Trophoblast cell (in vitro differentiated cells and primary cell): ENCODE measurements around the gene OSTF1.

Experiments used
- DNase-seq, 2 donors: peaks; one replicate each; pipeline ENCODE4 v3.0.0-alpha.2; 2016
- H2AFZ ChIP-seq: 2 replicates; pipeline ENCODE4 v1.6.1; 2013; ENCODE audit warnings: low read length, moderate library complexity, mild to moderate bottlenecking; ENCODE audit not compliant: insufficient read depth, poor library complexity
- H2AK5ac ChIP-seq: 2 replicates; pipeline ENCODE4 v1.6.1; 2013; ENCODE audit warnings: mild to moderate bottlenecking, low read length
- H2BK120ac ChIP-seq: 2 replicates; pipeline ENCODE4 v1.6.1; 2013; ENCODE audit warnings: low read length, mild to moderate bottlenecking, moderate library complexity; ENCODE audit not compliant: insufficient read depth, poor library complexity
- H2BK12ac ChIP-seq: 2 replicates; pipeline ENCODE4 v1.6.1; 2013; ENCODE audit warnings: mild to moderate bottlenecking, low read length, moderate library complexity
- H2BK5ac ChIP-seq: 2 replicates; pipeline ENCODE4 v1.6.1; 2013; ENCODE audit warnings: low read length, low read depth, moderate library complexity, mild to moderate bottlenecking; ENCODE audit not compliant: poor library complexity
- H3K14ac ChIP-seq: 2 replicates; pipeline ENCODE4 v1.6.1; 2013; ENCODE audit warnings: mild to moderate bottlenecking, low read length
- H3K18ac ChIP-seq: 2 replicates; pipeline ENCODE4 v1.6.1; 2013; ENCODE audit warnings: mild to moderate bottlenecking, low read length
- H3K23ac ChIP-seq: 2 replicates; pipeline ENCODE4 v1.6.1; 2013; ENCODE audit warnings: low read length
- H3K27ac ChIP-seq: 2 replicates; pipeline ENCODE4 v1.5.1; 2013; ENCODE audit warnings: low read depth, mild to moderate bottlenecking, inconsistent platforms, low read length, moderate library complexity
- H3K27me3 ChIP-seq: 2 replicates; pipeline ENCODE4 v1.6.1; 2013; ENCODE audit warnings: inconsistent platforms, mild to moderate bottlenecking, low read length, moderate library complexity; ENCODE audit not compliant: insufficient read depth
- H3K36me3 ChIP-seq, 2 experiments: 1 replicate in 1 of 2; 2 replicates in 1 of 2; pipeline ENCODE4 v1.6.1; 2013; ENCODE audit warnings: low read length in 2 of 2, mild to moderate bottlenecking in 2 of 2, moderate library complexity in 1 of 2; ENCODE audit not compliant: insufficient read depth in 2 of 2, control insufficient read depth in 1 of 2
- H3K4ac ChIP-seq: 2 replicates; pipeline ENCODE4 v1.6.1; 2013; ENCODE audit warnings: low read depth, mild to moderate bottlenecking, low read length, moderate library complexity
- H3K4me1 ChIP-seq, 2 experiments: 1 replicate in 1 of 2; 2 replicates in 1 of 2; pipeline ENCODE4 v1.6.1; 2013; ENCODE audit warnings: low read length in 2 of 2, mild to moderate bottlenecking in 2 of 2, moderate library complexity in 1 of 2; ENCODE audit not compliant: insufficient read depth in 2 of 2, control insufficient read depth in 1 of 2
- H3K4me2 ChIP-seq: 2 replicates; pipeline ENCODE4 v1.6.1; 2013; ENCODE audit warnings: inconsistent platforms, mild to moderate bottlenecking, low read length, moderate library complexity
- H3K4me3 ChIP-seq: 2 replicates; pipeline ENCODE4 v1.5.1; 2013; ENCODE audit warnings: mild to moderate bottlenecking, low read depth, low read length, inconsistent platforms
- H3K79me1 ChIP-seq: one replicate; pipeline ENCODE4 v1.6.1; 2013; ENCODE audit warnings: low read length
- H3K79me2 ChIP-seq: 2 replicates; pipeline ENCODE4 v1.6.1; 2013; ENCODE audit warnings: low read length, mild to moderate bottlenecking; ENCODE audit not compliant: control insufficient read depth, insufficient read depth, poor library complexity
- H3K9ac ChIP-seq: 2 replicates; pipeline ENCODE4 v1.6.1; 2013; ENCODE audit warnings: mild to moderate bottlenecking, low read length
- H3K9me3 ChIP-seq: 2 replicates; pipeline ENCODE4 v1.6.1; 2013; ENCODE audit warnings: low read depth, mild to moderate bottlenecking, control low read depth, inconsistent platforms, low read length; ENCODE audit not compliant: insufficient read depth
- H4K12ac ChIP-seq: 2 replicates; pipeline ENCODE4 v1.6.1; 2013; ENCODE audit warnings: low read depth, mild to moderate bottlenecking, low read length, moderate library complexity
- H4K8ac ChIP-seq: 2 replicates; pipeline ENCODE4 v1.6.1; 2013; ENCODE audit warnings: low read depth, mild to moderate bottlenecking, low read length, moderate library complexity
- H4K91ac ChIP-seq: one replicate; pipeline ENCODE4 v1.6.1; 2013; ENCODE audit warnings: low read depth, mild to moderate bottlenecking, low read length, moderate library complexity
- WGBS: extraction: QIAGEN DNeasy Blood & Tissue Kit; methylation state at CpG from one replicate; pipeline ENCODE4 v1.1.7; 2013; ENCODE audit warnings: missing lambda C conversion rate; ENCODE audit not compliant: insufficient read length, insufficient coverage; ENCODE audit errors: extremely low coverage; 5-methylcytosine and 5-hydroxymethylcytosine counted together

Gene OSTF1

DNA sequence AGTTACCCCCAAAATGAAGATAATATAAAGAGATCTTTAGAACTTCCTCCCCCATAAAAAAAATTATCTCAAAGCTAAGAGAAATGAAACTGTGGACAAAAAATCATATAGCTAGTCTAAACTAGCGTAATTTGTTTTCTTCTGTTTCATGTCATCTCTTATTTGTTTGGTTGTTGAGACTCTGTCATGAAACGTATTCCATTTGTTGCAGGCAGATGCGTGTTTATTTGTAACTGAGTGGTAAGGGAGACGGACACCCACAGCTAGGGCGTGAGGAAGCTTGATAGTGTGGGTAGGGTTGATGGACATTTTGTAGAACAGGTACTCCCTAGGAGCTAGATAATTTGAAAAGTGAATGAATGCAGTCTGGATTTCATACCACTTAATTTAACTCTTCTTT, 41.9 kb downstream of the OSTF1 start:
- H3K36me3 ChIP-seq = peaks cover 6 to 12% of the 10 kb centered on the region in 2 experiments
- no peaks in the 10 kb centered on the region for H3K9me3 ChIP-seq
- no peak overlapping the region for H2BK5ac ChIP-seq
- H3K18ac ChIP-seq = no peak overlapping the region
- H3K14ac ChIP-seq = no peak overlapping the region
- DNase-seq = no peak
- no peak overlapping the region for H4K8ac ChIP-seq
- H3K79me1 ChIP-seq = no peaks in the 10 kb centered on the region
- no peak overlapping the region for H3K27ac ChIP-seq
- no peak overlapping the region for H3K4me3 ChIP-seq
- no peak overlapping the region for H2AK5ac ChIP-seq
- H3K23ac ChIP-seq = no peak overlapping the region
- no peak overlapping the region for H2BK120ac ChIP-seq
- no peak overlapping the region for H4K12ac ChIP-seq
- H3K4me1 ChIP-seq = no peaks in the 10 kb centered on the region
- H3K27me3 ChIP-seq = no peaks in the 10 kb centered on the region
- no peaks in the 10 kb centered on the region for H3K79me2 ChIP-seq
- H3K9ac ChIP-seq = no peak overlapping the region
- no peak overlapping the region for H3K4me2 ChIP-seq
- WGBS = no CpG with 5 or more reads among the region's 5 CpGs
- H3K4ac ChIP-seq = no peak overlapping the region
- no peak overlapping the region for H4K91ac ChIP-seq
- H2AFZ ChIP-seq = no peak overlapping the region
- no peak overlapping the region for H2BK12ac ChIP-seq

DNA sequence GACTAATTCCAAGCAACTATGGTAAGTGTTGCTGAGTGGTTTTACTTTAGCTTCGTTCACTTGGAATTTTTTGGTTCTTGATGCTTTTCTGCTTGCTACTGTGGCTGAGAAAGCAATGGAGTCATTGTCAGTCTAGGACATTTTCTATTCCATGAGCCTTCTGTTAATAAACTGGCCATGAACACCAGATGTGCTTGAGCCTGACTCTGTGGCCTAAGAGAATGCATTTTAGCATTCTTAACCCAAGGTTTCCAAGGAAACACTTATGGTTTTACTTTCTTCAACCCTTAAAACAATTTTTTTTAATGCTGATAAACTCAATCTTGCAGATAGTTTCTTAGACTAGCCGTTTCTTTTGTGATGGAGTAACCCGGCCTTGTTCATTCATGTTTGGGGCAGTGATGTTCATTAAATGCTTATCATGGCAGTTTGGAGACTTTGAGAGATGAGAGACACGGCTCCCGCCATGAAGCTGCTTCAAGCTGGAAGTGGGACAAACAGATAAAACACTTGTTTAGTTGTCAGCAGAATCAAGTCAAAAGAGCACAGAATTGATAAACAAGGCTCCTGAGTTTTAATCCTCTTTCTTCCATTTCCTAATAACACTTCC, 42.4 kb downstream of the OSTF1 start:
- no peak overlapping the region for H2AK5ac ChIP-seq
- H3K4me1 ChIP-seq = no peaks in the 10 kb centered on the region
- peaks cover 7 to 12% of the 10 kb centered on the region in 2 experiments for H3K36me3 ChIP-seq
- no peak overlapping the region for H4K91ac ChIP-seq
- no peak overlapping the region for H3K4me3 ChIP-seq
- no peak overlapping the region for H3K14ac ChIP-seq
- no peaks in the 10 kb centered on the region for H3K27me3 ChIP-seq
- H3K23ac ChIP-seq = no peak overlapping the region
- H3K27ac ChIP-seq = no peak overlapping the region
- WGBS = no CpG with 5 or more reads among the region's 5 CpGs
- H3K4me2 ChIP-seq = no peak overlapping the region
- no peak overlapping the region for H3K4ac ChIP-seq
- no peak for DNase-seq
- no peak overlapping the region for H3K18ac ChIP-seq
- no peaks in the 10 kb centered on the region for H3K9me3 ChIP-seq
- no peak overlapping the region for H4K12ac ChIP-seq
- H3K79me1 ChIP-seq = no peaks in the 10 kb centered on the region
- H2BK12ac ChIP-seq = no peak overlapping the region
- no peak overlapping the region for H4K8ac ChIP-seq
- H3K79me2 ChIP-seq = no peaks in the 10 kb centered on the region
- no peak overlapping the region for H3K9ac ChIP-seq
- H2BK5ac ChIP-seq = no peak overlapping the region
- no peak overlapping the region for H2BK120ac ChIP-seq
- H2AFZ ChIP-seq = no peak overlapping the region

DNA sequence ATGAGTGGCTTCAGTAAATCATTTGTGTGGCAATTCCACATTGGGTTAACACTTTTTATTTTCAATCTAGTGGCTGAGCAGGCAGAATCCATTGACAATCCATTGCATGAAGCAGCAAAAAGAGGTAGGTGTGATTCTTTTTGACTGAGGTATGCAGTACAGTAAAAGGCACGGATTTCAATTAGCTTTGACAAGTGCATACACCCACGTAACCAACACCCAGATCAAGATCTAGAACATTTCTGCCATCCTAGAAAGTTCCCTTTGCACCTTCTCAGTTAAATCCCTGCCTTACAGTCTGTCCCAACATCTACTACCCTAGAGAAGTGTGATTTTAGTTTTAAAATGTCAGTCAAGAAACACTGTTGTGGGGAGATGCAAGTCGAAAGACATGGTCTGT, 43.4 kb downstream of the OSTF1 start:
- Histone ChIP-seq H3K18ac (no peak overlapping the region), H3K4ac (no peak overlapping the region), H4K91ac (no peak overlapping the region), H3K9me3 (no peaks in the 10 kb centered on the region), H3K4me1 (no peaks in the 10 kb centered on the region), H3K4me2 (no peak overlapping the region), H3K23ac (no peak overlapping the region), H2AK5ac (no peak overlapping the region), H2BK12ac (no peak overlapping the region), H3K79me1 (no peaks in the 10 kb centered on the region), H3K36me3 (peaks cover 10 to 15% of the 10 kb centered on the region in 2 experiments), H2AFZ (no peak overlapping the region), H3K4me3 (no peak overlapping the region), H2BK120ac (no peak overlapping the region), H3K27me3 (no peaks in the 10 kb centered on the region), H3K14ac (no peak overlapping the region), H3K9ac (no peak overlapping the region), H4K12ac (no peak overlapping the region), H3K79me2 (no peaks in the 10 kb centered on the region), H3K27ac (no peak overlapping the region), H2BK5ac (no peak overlapping the region), H4K8ac (no peak overlapping the region)
- no CpG with 5 or more reads among the region's 3 CpGs for WGBS
- no peak for DNase-seq

DNA sequence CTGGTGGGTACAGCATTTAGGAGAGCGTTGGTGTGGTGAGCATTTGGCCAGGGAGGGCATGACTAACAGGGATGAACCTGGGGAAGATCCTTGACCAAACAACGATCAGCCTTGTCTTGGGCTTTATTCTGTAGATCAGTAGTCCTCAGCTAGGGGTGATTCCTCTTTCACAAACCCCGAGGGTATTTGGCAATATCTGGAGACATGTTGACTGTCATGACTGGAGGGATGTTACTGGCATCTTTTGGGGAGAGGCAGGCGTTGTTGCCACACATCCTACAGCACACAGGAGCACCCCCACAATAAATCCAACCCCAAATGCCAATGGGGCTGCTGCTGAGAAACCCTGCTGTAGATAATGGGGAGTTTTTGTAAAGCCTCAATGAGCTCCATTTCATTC, 43.9 kb downstream of the OSTF1 start:
- H3K9me3 ChIP-seq = no peaks in the 10 kb centered on the region
- no peak overlapping the region for H3K18ac ChIP-seq
- no peak overlapping the region for H2BK120ac ChIP-seq
- no CpG with 5 or more reads among the region's 4 CpGs for WGBS
- no peak overlapping the region for H3K4me2 ChIP-seq
- H3K79me1 ChIP-seq = no peaks in the 10 kb centered on the region
- no peak overlapping the region for H3K14ac ChIP-seq
- no peak overlapping the region for H3K4ac ChIP-seq
- H3K4me1 ChIP-seq = no peaks in the 10 kb centered on the region
- DNase-seq = no peak
- no peak overlapping the region for H2BK12ac ChIP-seq
- no peak overlapping the region for H4K8ac ChIP-seq
- no peaks in the 10 kb centered on the region for H3K79me2 ChIP-seq
- no peak overlapping the region for H3K27ac ChIP-seq
- H3K36me3 ChIP-seq = peaks cover 11 to 17% of the 10 kb centered on the region in 2 experiments
- no peaks in the 10 kb centered on the region for H3K27me3 ChIP-seq
- H2AK5ac ChIP-seq = no peak overlapping the region
- no peak overlapping the region for H4K91ac ChIP-seq
- H3K4me3 ChIP-seq = no peak overlapping the region
- H2BK5ac ChIP-seq = no peak overlapping the region
- H2AFZ ChIP-seq = no peak overlapping the region
- no peak overlapping the region for H3K9ac ChIP-seq
- H3K23ac ChIP-seq = no peak overlapping the region
- no peak overlapping the region for H4K12ac ChIP-seq
